Measurements from ENCODE around the gene SOBP. TPM values are rescaled to one million over a fixed set of nuclear protein-coding genes. Genes with fewer than 3 reads are reported as not detected.

SOBP gene
- total and polyA plus RNA-seq, 2 experiments from 2014 or later, result 1.5 to 3.0 TPM

- no peak for TF ChIP-seq ZNF462 (CRISPR knock-in tag; IDR thresholded peaks at IDR 0.05)
- TF ChIP-seq POLR2AphosphoS5 (IDR thresholded peaks at IDR 0.05; ENCODE audit: low read depth), result no peak
- TF ChIP-seq ZNF114 (CRISPR knock-in tag; IDR thresholded peaks at IDR 0.05), result no peak
These were observed 52.3 kb downstream of the SOBP start (continued) for GRCh38 chr6:107542192-107542668.

GRCh38 chr6:107543088-107543487 lies 53.2 kb downstream of the SOBP start:
- DNase-seq (ENCODE audit: low spot score) (no peak), ATAC-seq (no peak)
- H3K79me2 ChIP-seq (replicated peaks; ENCODE audit: insufficient read depth), result no peaks in the 10 kb centered on the region
- no peaks in the 10 kb centered on the region for H3F3A ChIP-seq (replicated peaks; ENCODE audit: low read depth)
- no peak overlapping the region for H3K4me3 ChIP-seq
- no peaks in the 10 kb centered on the region for H4K20me1 ChIP-seq (replicated peaks; ENCODE audit: insufficient read depth)
- no peaks in the 10 kb centered on the region for H3K36me3 ChIP-seq (ENCODE audit: insufficient read depth)
- H3K9me3 Mint-ChIP-seq, result no peaks in the 10 kb centered on the region
- H3K4me3 Mint-ChIP-seq, result no peak overlapping the region
- no peaks in the 10 kb centered on the region for H3K36me3 Mint-ChIP-seq (ENCODE audit: low read depth)
- H3K4me1 Mint-ChIP-seq, result peaks cover 38% of the 10 kb centered on the region
- peaks cover 12% of the 10 kb centered on the region; the same call in 1 of the 2 replicates for H3K4me1 ChIP-seq (ENCODE audit: insufficient read depth)
- no peaks in the 10 kb centered on the region for H3K9me2 ChIP-seq (ENCODE audit: insufficient read depth)
- no peak overlapping the region for H3K27ac ChIP-seq (ENCODE audit: low read depth)
- no peak overlapping the region for H3K4me2 ChIP-seq
- H3K27ac Mint-ChIP-seq, result no peak overlapping the region
- H3K27me3 ChIP-seq (ENCODE audit: insufficient read depth), result no peaks in the 10 kb centered on the region
- no peak overlapping the region for H2AFZ ChIP-seq
- peaks cover 4% of the 10 kb centered on the region for H3K27me3 Mint-ChIP-seq (ENCODE audit: insufficient read depth, low read depth, poor library complexity)
- TF ChIP-seq ETS1 (IDR thresholded peaks at IDR 0.05) (no peak), EZH2 (IDR thresholded peaks at IDR 0.05; ENCODE audit: low read depth, unreplicated experiment) (no peak), CREB1 (CRISPR knock-in tag; IDR thresholded peaks at IDR 0.05; ENCODE audit: low read depth) (no peak), ZNF331 (CRISPR knock-in tag; IDR thresholded peaks at IDR 0.05; ENCODE audit: low read depth) (no peak), POLR2AphosphoS5 (IDR thresholded peaks at IDR 0.05; ENCODE audit: low read depth) (no peak), ZNF114 (CRISPR knock-in tag; IDR thresholded peaks at IDR 0.05) (no peak), EZH2phosphoT487 (IDR thresholded peaks at IDR 0.05; ENCODE audit: unreplicated experiment) (no peak), JUNB (IDR thresholded peaks at IDR 0.05; ENCODE audit: unreplicated experiment) (no peak), REST (IDR thresholded peaks at IDR 0.05; ENCODE audit: unreplicated experiment) (no peak), NANOG (IDR thresholded peaks at IDR 0.05; ENCODE audit: borderline replicate concordance) (no peak), STAT1 (IDR thresholded peaks at IDR 0.05; ENCODE audit: unreplicated experiment) (no peak), CTCF (conservative IDR thresholded peaks at IDR 0.05; ENCODE audit: low read depth in 2 of 2) (no peak)
